Hematopoietic multipotent progenitor cell treated with erythropoietin and hydrocortisone succinate and interleukin-3 and kit ligand, for 6 days (in vitro differentiated cells): Measurements from ENCODE around the gene FOXK1.
A peak's percentile ranks its signal among the peaks of the same experiment; 100 is the strongest.

Experiments
- DNase-seq: peaks from one replicate; pipeline ENCODE4 v3.0.0-alpha.2; 2015

The FOXK1 gene

DNA sequence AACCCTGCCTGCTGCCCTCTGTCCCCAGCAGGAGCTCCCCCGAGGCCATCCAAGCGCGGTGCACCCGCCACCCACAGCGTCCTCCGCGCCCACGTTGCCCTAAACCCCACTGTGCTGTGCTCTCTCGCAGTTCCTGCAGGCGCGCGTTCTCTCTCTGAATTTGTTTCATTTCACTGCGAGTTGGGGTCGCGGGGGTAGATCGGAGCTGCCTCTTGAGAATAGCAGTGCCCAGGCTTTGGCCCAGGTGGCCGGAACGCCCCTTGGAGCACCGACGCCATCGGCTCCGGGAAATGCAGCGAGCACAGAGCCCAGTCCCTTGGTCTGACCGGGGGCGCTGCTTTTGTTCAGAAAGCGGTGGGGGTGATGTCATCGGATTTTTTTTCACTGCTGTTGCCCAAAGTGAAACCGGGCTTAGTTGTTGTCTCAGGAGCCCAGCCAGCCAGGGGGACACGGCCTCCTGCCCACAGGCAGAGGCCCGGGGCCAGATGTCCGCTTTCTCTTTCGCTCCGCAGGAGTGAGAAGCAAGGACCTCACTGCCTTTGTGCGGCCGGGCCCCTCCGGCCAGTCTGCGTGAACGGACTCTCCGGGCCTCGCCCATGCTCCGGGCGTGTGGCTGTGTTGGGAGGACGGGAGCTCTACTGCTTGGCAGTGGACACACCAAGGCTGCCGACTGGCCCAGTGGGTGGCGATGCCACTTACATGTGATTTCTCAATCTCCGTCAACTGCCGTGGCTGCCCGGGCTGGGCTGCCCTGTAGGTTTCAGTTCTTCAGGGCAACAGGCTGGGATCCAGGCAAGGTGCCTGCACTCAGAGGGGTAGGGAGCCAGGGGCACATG lies 43.1 kb downstream of the FOXK1 start:
- peak; percentile 47 for DNase-seq

DNA sequence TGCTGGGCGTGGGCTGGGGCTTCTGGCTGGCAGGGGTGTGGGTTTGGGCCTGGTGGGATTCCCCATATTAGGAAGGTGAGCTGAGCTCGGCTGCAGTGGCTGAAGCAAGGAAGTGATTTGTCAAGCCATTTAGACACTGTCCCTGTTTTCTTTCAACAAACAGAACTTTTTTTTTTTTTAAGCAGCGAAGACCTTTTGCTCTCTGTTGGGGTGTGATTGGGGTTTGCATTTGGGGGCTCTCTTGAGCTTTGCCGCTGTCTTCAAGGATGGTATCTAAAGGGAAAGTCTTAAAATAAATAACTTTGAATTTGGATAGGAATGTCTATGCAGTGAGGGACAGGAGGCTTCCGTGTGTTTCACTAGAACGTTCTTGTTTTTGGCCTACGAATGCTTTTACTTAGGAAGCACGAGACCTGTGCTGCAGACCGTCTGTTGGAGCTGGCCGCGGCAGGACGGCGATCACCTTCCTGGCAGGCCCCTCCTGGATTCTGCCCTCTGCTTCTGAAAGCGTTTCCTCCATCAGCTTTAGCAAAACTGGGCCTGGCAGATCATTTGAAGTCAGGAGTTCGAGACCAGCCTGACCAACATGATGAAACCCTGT lies 43.9 kb downstream of the FOXK1 start:
- DNase-seq = no peak

DNA sequence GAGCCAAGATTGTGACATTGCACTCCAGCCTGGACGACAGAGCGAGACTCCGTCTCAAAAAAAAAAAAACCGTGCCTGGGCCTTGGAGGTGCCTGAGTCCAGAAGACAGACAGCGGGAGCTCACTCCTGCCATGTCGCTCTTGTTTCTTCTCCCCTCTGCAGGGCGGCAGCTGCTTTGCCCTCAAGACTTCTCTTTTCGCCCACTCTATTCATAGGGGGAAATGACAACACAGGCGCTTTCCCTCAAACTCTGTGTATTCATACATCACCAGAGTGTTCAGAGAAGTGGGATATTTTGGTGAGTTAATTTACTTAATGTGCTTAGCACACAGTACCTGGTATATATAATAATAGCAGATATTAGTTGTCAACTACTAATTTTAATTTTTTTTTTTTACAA lies 44.5 kb downstream of the FOXK1 start:
- peak; percentile 25 for DNase-seq

DNA sequence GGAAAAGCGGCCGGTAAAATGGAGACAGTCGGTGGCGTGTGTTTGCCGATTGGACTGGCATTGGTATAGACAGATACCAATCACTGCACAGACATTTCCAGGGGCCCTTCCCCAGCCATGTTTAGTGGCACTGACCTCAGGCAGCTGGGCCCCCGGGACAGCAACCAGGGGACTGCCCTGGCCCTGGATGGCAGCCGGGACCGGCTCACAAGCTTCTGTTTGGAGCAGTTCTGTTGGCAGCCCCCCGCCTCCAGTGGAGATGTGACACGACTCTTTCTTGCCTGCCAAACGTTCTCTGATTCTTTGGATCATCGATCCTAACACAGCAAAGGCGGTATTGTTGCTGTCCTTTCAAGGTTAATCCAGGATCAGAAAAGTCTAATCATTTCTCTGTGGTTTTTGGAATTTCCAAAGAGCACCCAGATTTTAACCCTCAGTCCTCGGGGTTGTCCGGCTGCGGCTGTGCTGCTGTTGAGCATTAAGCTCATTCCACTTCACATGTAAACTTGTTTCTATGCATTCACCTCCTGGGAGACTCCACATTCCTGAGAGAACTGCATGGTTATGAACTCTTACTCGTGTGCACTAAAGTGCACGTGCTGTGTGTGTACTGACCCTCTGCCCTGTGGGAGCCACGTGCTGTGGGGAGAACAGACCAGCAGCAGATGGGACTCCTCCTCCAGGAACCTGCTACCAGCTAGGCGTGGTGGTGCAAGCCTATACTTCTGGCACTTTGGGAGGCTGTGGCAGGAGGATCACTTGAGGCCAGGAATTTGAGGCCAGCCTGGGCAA lies 46.0 kb downstream of the FOXK1 start:
- DNase-seq = no peak

DNA sequence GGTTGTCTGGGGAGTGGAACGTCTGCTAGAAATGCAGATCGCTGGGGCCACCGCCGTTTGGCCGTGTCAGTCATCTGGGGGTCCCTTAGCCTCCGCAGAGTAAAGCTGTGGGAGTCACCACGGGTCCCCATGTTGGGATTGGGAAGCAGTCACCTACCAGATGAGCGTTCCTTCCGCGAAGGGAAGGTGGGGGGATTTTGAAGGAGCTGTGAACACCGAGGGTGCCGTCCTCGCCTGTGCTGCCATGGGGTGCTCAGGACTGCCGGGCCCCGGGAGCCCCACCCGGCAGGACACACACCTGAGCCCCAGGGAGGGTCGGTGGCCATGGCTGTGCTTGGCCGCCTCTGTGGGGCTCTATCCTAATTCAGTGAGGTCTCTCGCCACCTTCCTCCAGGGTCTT lies 47.2 kb downstream of the FOXK1 start:
- DNase-seq = no peak

DNA sequence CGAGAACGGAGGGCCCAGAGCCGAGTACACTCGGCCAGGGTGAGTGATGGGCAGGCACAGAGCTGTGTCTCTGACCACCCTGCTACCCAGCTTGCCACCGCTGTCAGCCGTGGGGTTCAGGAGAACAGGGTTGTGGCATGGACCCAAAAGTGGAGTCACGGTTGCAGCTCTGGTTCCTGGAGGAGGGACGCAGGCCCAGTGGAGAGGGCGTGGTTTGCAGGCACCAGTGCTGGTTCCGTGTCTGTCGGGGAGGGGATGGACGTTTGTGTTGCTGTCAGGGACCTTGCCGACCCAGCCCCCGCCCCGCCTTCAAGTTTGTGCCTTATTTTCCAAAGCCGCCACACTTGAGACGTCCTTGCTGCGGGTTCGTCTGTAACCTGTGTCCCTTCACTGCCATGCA lies 48.2 kb downstream of the FOXK1 start:
- DNase-seq = no peak

DNA sequence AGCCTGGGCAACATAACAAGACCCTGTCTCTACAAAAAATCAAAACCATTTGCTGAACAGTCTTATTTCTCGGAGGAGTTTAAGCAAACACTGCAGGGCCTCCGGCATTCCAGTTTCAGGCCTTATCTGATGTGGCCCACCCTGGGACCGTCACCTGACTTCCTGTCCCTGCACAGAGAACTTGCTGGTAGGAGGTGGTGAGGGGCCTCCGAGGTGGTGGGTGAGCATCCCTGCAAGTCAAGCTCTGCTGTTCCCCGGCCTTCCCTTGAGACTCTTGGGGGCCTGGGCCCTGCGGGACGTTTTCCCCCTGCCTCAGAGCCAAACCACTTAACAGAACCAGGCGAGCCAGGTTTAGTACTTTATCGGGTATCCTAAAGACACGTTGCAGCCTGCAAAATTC lies 48.9 kb downstream of the FOXK1 start:
- no peak for DNase-seq

DNA sequence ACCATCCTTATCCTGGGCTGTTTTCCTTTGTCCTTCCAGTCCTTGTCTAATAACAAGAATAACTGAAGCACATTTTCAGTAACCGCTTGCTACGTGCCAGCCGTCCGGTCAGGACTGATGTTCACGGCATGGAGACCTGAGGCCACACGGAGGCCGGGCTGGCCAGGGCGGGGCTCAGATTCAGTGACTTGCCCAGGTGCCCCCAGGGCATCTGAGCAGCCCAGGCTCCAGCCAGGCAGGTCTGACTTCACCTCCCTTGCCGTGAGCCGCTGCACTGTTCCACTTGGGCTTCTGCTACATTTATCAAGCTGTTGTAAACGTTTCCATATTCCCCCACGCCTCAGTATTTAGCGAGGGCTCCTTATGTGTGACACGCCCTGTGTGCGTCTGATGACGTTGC lies 49.7 kb downstream of the FOXK1 start:
- DNase-seq = no peak

DNA sequence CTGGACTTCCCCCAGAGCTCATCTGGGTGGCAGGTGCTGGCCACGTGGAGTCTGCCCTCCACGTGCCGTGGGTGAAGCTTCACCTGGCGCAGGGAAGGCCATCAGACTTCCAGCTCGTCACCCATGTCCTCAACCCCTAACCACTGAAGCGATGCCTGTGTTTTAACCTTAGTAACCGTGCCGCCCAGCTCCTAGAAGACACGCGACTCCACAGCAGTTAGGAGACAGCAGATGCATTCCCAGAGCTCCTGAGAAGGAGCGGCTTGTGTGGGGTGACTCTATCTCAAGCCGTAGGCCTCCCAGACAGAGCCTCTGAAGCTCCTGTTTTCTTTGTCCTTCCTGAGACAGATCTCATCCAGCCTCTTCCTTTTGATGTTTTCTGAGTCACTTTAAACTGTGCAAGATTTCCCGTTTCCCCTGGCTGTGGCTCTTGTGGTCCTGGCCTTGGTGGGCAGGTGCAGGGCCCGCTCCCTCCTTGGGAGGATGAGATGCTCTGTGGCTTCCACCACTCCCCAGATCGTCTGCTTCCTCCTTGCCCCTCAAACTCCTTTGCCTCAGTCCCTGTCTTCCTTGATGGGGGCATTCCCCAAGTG lies 51.9 kb downstream of the FOXK1 start:
- DNase-seq = no peak

DNA sequence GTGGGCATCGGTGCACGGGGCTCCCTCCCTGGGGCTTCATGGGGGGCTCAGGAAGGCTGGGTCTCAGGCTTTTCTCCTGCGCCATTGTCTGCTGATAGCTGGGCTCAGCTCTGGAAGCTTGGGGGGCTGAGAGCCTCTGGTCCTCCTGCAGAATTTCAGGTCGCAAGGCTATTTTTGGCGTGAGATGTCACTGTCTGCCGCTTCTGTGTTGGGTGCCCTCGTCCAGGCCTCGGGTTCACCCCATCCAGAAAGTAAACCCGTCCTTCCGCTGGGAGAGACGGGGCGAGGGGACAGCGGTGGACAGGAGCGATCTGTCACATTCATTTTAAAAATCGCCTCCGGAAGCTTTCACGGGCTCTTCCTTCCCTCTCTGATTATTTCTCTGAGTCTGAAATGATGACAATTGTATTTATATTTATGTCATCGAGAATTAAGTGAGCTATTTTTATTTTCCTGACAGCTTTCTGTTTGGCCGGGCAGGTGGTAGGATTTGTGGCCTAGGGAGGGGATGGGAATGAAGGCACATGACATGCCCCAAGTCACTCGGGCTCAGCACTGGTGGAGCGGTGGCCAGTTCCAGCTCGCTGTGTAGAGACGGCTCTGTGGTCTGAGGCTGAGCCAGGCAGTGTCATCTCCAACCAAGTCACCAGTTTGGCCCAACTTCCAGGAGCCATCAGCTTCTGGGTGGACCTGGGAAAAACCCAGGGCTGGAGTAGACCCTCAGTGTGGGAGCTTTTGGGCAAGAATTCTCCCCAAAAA lies 52.7 kb downstream of the FOXK1 start:
- no peak for DNase-seq

DNA sequence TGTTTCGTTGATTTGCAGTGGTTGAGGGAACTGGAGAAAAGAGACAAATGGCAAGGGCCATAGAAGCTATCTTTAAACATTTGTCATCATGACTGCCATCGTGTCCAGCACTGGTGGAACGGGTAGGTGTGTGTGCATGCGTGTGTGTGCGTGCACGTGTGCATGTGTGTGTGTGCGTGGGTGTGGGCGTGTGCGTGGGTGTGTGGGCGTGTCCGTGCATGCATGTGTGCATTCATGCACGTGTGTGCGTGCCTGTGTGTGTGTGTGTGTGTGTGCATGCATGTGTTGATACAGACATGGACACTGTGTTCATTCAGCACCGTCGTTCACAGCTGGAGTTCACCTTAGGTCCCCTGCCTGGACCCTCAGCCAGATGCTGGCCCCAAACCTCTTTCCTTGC lies 55.2 kb downstream of the FOXK1 start:
- no peak for DNase-seq

DNA sequence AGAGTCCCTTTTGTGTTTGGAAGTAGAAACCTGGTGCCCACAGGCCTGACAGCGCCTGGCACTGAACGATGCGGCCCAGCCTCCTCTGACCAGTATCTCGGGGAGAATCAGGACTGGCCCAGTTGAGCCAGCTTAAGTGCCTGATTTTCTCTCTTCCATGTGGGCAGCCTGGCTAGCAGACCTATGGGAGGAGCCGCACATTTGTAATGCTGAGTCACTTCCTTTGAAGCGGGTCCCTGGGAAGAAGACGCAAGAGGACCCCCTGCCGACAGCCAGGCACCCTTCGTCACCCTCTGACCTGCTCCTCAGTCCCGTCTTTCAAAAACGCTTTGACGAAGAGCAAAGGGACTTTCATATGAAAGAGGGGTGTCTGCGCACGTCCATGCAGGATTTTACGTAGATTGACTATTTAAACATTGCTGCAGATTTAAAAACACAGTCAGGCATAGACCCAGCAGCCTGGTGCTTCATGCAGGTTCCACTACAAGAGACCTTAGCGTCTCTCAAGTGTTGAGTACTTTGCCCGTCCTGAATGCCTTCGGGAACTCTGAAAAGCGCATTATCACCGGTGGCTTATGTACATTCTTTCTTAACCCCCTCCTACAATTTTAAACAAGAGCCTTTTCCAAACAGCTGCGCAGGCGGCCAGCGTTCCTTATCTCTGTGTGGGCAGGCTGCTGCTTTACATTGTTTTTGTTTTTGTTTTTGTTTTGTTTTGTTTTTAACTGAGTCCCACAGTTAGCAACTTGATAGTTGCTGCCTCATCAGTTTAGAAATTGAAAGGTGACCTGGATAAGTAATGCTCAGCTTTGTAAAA lies 56.8 kb downstream of the FOXK1 start:
- peak; percentile 74 for DNase-seq

DNA sequence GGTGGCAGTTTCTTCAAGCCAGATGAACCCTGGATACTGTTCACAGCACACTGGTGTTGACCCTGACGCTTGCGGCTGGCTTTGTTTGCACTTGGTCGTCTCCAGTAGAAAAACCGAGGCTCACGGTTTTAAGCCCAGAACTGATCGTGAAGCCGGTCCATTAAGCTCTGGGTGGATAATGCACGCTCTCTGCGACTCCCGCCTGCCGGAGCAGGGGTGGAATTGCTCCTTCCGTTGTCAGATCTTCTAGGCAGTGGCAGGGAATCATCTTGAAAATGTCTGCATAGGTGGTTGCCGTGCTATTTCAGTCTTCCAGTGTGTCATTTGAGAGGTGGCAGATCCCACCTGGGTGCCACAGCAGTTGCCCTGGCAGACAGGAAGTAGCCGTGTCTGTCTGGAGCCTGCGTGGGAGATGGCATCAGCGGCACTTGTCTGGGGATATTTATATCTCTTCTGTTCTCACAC lies 57.5 kb downstream of the FOXK1 start:
- no peak for DNase-seq

DNA sequence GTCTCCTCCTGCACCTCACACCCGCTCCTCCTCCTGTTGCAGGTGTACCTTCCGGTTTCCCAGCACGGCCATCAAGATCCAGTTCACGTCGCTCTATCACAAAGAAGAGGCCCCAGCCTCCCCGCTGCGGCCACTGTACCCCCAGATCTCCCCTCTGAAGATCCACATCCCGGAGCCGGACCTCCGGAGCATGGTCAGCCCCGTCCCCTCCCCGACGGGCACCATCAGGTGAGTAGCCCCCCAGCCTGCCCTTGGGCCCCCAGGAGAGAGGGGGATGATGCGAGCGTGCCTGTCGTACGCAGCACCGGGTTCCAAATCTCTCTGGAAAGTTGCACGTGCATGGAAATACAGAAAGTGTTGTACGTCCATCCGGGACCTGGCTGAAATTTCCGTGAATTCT lies 58.7 kb downstream of the FOXK1 start:
- DNase-seq = no peak

DNA sequence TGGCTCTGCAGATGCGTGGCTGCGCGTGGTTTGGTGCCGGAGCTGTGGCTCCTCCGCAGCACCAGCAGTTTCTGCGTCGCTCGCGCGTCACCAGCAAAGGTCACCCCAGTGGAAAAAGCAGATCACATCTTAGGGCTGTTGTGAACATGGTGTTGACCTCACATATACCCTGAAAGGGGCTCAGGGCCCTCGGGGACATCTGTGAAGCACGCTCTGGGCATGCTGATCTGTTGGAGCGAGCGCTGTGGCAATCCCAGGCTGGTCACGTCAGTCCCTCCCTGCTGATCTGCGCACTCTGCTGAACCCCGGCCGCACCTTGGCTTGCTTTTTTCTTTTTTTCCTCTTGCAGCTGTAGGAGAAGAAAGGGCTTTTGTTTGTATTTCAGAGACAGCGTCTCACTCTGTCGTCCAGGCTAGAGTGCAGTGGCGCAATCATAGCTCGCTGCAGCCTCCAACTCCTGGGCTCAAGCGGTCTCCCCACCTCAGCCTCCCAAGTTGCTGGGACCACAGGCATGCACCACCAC lies 60.0 kb downstream of the FOXK1 start:
- no peak for DNase-seq

DNA sequence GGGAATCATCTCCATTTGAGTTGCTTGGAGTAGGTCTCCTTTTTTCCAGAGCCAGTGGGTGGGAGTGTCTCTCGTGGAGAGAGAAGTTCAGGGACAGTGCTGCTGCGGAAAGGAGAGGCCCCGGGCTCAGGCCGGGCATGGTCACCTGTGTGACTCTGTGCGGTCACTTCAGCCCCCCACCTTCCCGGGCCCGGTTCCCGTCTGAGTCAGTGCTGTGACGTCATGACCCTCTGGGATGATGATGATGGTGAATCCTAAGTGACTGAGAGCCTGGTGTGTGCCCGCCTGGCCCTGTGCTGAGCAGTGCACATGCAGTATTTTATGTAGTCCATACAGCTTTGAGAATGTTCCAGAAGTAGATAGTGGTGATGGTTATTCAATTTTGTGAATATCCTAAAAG lies 60.8 kb downstream of the FOXK1 start:
- no peak for DNase-seq

DNA sequence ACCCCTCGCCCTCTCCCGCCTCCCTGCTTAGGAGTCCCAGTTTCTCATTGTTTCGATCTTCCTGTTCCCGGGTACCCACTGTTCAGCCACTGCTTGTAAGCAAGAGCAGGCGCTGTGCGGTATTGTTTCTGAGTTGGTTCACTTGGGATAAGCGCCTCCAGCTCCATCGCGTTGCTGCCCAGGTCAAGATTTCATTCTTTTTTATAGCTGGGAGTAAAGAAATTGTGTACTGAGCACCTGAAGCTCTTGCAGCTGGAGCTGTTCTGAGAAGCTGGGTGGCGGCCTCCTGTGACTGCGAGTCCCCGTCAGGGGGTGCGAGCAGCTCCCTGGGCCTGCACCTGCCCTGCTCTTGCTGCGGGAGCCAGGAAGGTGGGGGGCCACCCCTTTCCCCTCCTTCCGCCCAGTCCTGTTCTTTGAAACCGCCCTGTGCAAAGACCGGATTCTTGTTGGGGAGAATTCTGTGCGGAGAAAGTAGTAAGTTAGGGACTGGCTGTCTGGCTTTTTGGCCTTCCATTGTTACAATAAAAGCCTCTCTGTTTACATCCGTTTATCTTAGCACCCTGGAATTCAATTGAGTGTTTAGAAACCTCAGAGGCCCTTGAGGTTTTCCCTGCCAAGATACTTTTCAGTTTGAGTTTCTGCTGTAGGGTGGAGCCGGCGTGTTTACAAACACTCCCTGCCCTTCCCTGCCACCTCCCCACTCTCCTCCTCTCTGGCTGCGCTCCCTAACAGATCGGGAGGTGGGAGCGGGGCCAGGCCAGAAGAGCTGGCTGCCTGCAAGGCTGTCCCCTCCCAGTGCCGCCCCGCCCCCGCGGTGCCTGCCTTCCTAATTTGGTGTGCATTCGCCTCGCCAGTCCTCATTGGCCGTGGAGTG lies 62.5 kb downstream of the FOXK1 start:
- DNase-seq = peak; percentile 95

DNA sequence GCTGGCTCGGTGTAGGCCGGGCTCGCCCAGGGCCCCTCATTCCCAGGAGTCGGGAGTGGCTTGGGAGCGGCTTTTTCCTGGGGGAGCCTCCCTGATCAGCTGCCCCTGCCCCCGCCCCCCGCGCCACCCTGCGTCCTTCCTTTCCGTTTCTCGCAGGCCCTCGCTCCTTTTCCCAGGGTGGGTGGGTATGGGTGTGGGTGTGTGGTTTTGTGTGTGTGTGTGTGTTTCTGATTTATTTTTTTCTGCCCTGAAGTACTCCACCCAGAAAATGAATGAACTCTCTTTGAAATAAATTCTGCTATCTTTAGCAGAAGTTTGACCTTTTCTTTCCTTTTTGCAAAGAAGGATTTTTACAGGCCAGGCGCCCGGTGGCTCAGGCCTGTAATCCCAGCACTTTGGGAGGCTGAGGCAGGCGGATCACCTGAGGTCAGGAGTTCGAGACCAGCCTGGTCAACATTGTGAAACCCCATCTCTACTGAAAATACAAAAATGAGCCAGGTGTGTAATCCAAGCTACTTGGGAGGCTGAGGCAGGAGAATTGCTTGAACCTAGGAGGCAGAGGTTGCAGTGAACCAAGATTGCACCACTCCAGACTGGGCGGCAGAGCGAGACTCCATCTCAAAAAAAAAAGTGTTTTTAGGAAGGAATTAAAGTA lies 63.3 kb downstream of the FOXK1 start:
- peak; percentile 70 for DNase-seq

DNA sequence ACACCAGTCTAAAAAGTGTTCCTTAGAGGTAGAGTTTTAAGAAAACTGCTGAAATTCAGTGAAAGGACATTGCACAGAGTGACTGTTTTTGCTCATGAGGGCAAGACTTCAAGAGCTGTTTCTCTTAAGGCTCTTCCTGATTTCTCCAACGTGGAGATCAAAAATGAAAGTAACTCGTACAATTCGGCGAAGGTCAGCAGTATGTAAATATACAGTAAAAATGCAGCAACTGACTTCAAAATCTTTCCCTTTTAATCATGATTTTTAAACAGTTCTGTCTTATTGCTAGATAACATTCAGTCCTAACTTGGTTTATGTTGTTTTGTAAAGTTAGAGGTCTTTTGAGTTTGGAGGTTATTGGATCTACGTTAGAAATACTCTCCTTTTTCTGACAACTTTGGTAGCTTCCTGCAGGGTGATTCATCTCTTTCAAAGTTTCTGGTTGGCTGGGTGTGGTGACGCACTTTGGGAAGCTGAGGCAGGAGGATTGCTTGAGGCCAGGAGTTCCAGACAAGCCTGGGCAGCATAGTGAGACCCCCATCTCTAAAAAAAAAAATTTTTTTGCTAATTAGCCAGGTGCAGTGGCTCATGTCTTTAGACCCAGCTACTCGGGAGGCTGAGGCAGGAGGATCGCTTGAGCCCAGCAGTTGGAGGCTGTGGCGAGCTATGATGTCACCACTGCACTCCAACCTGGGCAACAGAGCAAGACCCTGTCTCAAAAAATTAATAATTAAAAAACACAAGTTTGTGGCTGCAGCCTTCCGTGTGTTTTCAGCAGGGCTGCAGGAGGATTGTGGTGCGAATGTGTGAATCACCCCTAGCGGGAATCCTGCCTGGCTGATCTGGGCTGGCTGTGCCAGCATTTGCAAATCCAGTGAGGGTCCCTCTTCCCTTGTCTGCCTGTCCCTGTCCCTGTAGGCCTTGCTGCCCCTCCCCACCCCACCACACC lies 64.2 kb downstream of the FOXK1 start:
- peak; percentile 52 for DNase-seq
